Lung (tissue), 12 donors: ENCODE results near the gene ERC2. TPM values are rescaled to one million over a fixed set of nuclear protein-coding genes. Genes with fewer than 3 reads are reported as not detected.

Experiments
- ATAC-seq: fragments of 200-7000 bp; cut with Tn5 transposase; one replicate; pipeline ENCODE4 v1.9.1; 2020; ENCODE audit warnings: moderate number of reproducible peaks; ENCODE audit not compliant: insufficient read depth, low FRiP score
- DNase-seq, 3 donors: peaks; one replicate each; pipeline ENCODE4 v3.0.0-alpha.2; 2013 to 2017
- H3K27ac ChIP-seq, 2 donors: one replicate each; pipeline ENCODE4 v1.5.1; 2013; ENCODE audit warnings: mild to moderate bottlenecking in 2 of 2, moderate library complexity in 2 of 2, control low read depth in 1 of 2, inconsistent platforms in 1 of 2, low read depth in 1 of 2, low read length in 1 of 2
- H3K27me3 ChIP-seq, 3 donors: one replicate each; pipeline ENCODE4 v1.5.1; 2013; ENCODE audit warnings: low read length in 2 of 3; ENCODE audit not compliant: control insufficient read depth in 3 of 3, insufficient read depth in 3 of 3
- H3K36me3 ChIP-seq, 4 donors: one replicate each; pipeline ENCODE4 v1.5.1; 2013; ENCODE audit warnings: low read length in 4 of 4, mild to moderate bottlenecking in 1 of 4, moderate library complexity in 1 of 4; ENCODE audit not compliant: control insufficient read depth in 4 of 4, insufficient read depth in 4 of 4
- H3K4me1 ChIP-seq, 5 donors: one replicate each; pipeline ENCODE4 v1.5.1; 2013; ENCODE audit warnings: low read length in 5 of 5, mild to moderate bottlenecking in 2 of 5, moderate library complexity in 1 of 5; ENCODE audit not compliant: control insufficient read depth in 5 of 5, insufficient read depth in 5 of 5
- H3K4me3 ChIP-seq: one replicate; pipeline ENCODE4 v1.5.1; 2013; ENCODE audit warnings: mild to moderate bottlenecking, control low read depth, moderate library complexity
- H3K9ac ChIP-seq, 2 donors: one replicate each; pipeline ENCODE4 v1.5.1; 2013; ENCODE audit warnings: low read length in 2 of 2, control low read depth in 1 of 2; ENCODE audit not compliant: insufficient read depth in 1 of 2
- H3K9me3 ChIP-seq, 4 donors: one replicate each; pipeline ENCODE4 v1.5.1; 2013; ENCODE audit warnings: low read length in 3 of 4, mild to moderate bottlenecking in 1 of 4, moderate library complexity in 1 of 4; ENCODE audit not compliant: control insufficient read depth in 4 of 4, insufficient read depth in 3 of 4
- WGBS, 2 donors: extraction: QIAGEN DNeasy Blood & Tissue Kit; methylation state at CpG; one replicate each; pipeline ENCODE4 v1.1.7; 2013; 5-methylcytosine and 5-hydroxymethylcytosine counted together
- polyA plus RNA-seq, 2 donors: library from polyadenylated mRNA; stranded (reverse); fragments of 200-250 nt; gene quantifications; one replicate each; pipeline ENCODE4 v1.2.1, GENCODE V29; 2013
- total RNA-seq, 2 donors: library from RNA; depleted of rRNA in 1 of 2; stranded (reverse); fragments of >200 nt in 1 of 2; gene quantifications; one replicate each; pipeline ENCODE4 v1.2.1, GENCODE V29; 2014 to 2021
- TF ChIP-seq, protein P1 (sequence below): IDR thresholded peaks from 2 replicates; pipeline ENCODE4 v1.5.1; 2012; ENCODE audit warnings: mild to moderate bottlenecking; ENCODE audit errors: control extremely low read depth, extremely low read depth
- donor health status: control.
- donor health status: control.
- donor health status: Bipolar disorder and iron deficiency.
- donor health status: healthy.
- donor health status: DM: yes; HTN: yes; CAD: no.

The ERC2 gene
- total and polyA plus RNA-seq, 4 donors = 0.20 to 3.5 (median 0.97) TPM

DNA sequence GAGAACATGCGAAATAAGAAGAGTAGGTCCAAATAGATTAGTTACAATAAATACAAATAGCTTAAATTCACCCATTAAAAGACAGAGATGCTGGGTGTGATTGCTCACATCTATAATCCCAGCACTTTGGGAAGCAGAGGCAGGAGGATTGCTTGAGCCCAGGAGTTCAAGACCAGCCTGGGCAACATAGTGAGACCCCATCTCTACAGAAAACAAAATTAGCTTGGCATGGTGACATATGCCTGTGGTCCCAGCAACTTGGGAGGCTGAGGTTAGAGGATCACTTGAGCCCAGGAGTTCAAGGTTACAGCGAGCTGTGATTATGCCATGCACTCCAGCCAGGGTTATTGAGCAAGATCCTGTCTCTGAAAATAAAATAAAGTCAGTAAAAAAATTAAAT lies 872.1 kb downstream of the ERC2 start:
- Histone ChIP-seq H3K4me3 (no peak overlapping the region), H3K4me1 (no peaks in the 10 kb centered on the region), H3K9ac (no peak overlapping the region), H3K27ac (no peak overlapping the region), H3K9me3 (peaks cover 0 to 1% (median 0%) of the 10 kb centered on the region in 4 donors), H3K36me3 (no peaks in the 10 kb centered on the region), H3K27me3 (no peaks in the 10 kb centered on the region)
- DNase-seq = no peak
- WGBS, 2 donors = 87 to 88% methylated on average over 2 of the region's 2 CpGs
- ATAC-seq = no peak
- TF ChIP-seq, protein P1, sequence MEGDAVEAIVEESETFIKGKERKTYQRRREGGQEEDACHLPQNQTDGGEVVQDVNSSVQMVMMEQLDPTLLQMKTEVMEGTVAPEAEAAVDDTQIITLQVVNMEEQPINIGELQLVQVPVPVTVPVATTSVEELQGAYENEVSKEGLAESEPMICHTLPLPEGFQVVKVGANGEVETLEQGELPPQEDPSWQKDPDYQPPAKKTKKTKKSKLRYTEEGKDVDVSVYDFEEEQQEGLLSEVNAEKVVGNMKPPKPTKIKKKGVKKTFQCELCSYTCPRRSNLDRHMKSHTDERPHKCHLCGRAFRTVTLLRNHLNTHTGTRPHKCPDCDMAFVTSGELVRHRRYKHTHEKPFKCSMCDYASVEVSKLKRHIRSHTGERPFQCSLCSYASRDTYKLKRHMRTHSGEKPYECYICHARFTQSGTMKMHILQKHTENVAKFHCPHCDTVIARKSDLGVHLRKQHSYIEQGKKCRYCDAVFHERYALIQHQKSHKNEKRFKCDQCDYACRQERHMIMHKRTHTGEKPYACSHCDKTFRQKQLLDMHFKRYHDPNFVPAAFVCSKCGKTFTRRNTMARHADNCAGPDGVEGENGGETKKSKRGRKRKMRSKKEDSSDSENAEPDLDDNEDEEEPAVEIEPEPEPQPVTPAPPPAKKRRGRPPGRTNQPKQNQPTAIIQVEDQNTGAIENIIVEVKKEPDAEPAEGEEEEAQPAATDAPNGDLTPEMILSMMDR = no peak

DNA sequence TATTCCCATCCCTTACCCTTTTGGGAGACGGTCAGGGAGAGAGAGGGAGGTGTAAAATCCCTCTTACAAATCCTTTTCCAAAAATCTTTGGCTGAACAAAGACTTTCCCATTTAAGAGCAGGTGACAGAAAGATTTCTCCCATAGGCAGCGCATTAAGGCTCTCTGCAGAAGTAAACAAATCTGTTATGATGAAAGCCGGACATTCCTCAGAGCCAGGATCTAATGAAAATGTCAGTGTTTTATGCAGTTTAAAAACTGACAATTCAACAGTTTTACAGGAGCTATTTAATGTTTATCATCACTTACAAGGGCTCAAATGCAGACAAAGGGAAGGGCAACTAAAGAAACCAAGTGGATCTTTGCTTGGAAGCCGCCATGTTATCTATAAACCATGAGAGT lies 872.8 kb downstream of the ERC2 start:
- H3K4me1 ChIP-seq = no peaks in the 10 kb centered on the region
- ATAC-seq = no peak
- peak in 1 of 3 donors; percentile 25 for DNase-seq
- H3K9ac ChIP-seq = no peak overlapping the region
- H3K4me3 ChIP-seq = no peak overlapping the region
- no peaks in the 10 kb centered on the region for H3K27me3 ChIP-seq
- peaks cover 0 to 1% (median 0%) of the 10 kb centered on the region in 4 donors for H3K9me3 ChIP-seq
- TF ChIP-seq, protein P1 = no peak
- no peak overlapping the region for H3K27ac ChIP-seq
- H3K36me3 ChIP-seq = no peaks in the 10 kb centered on the region
- 73 to 84% methylated on average over 4 of the region's 4 CpGs for WGBS, 2 donors

DNA sequence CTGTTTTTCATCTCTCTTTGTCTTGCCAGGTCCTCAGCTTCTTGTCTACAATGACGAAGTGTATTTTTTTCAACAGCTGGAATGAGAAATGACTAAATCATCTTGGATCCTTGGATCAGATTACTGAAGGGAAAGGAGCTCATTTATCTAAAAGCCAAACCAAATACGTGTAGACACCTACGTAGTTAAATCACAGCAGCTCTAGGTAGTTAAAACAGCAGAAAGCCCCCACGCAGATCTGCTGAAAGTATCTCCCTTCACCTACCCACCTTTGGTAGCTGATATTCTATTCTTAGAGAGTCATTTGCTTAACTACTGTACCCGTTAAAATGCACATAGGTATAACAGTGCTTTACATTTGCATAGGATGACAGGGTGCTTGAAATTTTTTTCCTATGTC lies 875.7 kb downstream of the ERC2 start:
- no peaks in the 10 kb centered on the region for H3K27me3 ChIP-seq
- H3K9me3 ChIP-seq = no peaks in the 10 kb centered on the region
- H3K36me3 ChIP-seq = no peaks in the 10 kb centered on the region
- WGBS, 2 donors = 84% methylated on average over 5 of the region's 5 CpGs
- DNase-seq (no peak), ATAC-seq (no peak)
- TF ChIP-seq, protein P1 = no peak
- H3K4me3 ChIP-seq = no peak overlapping the region
- H3K27ac ChIP-seq = no peak overlapping the region
- H3K9ac ChIP-seq = no peak overlapping the region
- peaks cover 0 to 4% (median 0%) of the 10 kb centered on the region in 5 donors for H3K4me1 ChIP-seq

DNA sequence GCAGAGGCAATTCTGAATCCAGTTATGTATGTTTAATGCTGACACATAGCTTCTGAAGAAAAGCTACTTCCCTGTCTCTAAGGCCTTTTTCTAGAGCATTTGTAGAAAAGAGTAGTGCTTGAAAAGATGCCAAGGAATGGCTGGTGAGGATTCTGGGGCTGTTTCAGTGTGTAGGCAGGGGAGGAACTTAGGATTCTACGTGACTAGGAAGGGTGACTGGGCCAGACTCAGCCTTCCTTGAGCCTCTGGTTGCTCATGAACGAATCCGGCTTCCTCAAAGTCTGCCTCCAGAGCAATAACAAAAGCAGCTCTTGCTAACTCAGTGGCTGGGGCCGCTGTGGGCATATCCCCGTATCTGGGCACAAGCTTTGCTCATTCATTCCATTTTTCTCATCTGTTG lies 876.4 kb downstream of the ERC2 start:
- TF ChIP-seq, protein P1 = no peak
- DNase-seq (no peak), ATAC-seq (peak; percentile 66)
- Histone ChIP-seq H3K27me3 (no peaks in the 10 kb centered on the region), H3K9ac (no peak overlapping the region), H3K27ac (no peak overlapping the region), H3K4me3 (no peak overlapping the region), H3K36me3 (no peaks in the 10 kb centered on the region), H3K4me1 (peaks cover 0 to 9% (median 0%) of the 10 kb centered on the region in 5 donors), H3K9me3 (no peaks in the 10 kb centered on the region)
- WGBS, 2 donors = 76 to 82% methylated on average over 5 of the region's 5 CpGs
